Measurements from ENCODE around the gene FAM221B.

Gene FAM221B

DNA sequence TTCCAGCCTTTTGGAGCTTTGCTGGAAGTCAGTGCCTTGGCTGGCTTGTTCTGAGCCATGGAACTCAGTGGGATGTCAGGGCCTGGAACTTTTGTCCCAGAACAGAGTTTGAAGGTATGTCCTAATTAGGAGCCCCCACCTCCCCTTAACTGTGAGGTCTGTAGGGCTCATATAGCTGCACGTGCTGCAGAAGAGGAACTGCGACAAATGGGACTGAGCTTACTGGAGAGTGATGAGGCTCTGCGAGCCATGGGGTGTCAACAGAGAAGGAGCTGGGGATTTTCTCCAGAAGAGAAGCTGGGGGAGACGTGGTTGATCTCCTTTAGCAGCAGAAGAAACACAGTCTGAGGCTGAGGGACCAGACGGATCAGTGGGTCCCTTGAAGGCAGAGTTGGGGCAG lies 11.4 kb upstream of the FAM221B start:
- peaks cover 0 to 18% (median 7%) of the 10 kb centered on the region in 5 donors for H3K27me3 ChIP-seq (ENCODE audit: control insufficient read depth in 5 of 5, insufficient read depth in 4 of 5, low read length in 5 of 5)
- no peak overlapping the region for H3K27ac ChIP-seq (ENCODE audit: low read depth, low read length)
- H3K4me3 ChIP-seq (ENCODE audit: low read depth in 1 of 5, low read length in 5 of 5) = no peak overlapping the region
- H3K36me3 ChIP-seq (ENCODE audit: control insufficient read depth in 5 of 5, insufficient read depth in 5 of 5, low read length in 5 of 5) = peaks cover 0 to 6% (median 0%) of the 10 kb centered on the region in 5 donors
- H3K9me3 ChIP-seq (ENCODE audit: control insufficient read depth in 5 of 5, low read length in 5 of 5) = no peaks in the 10 kb centered on the region
- no peak overlapping the region for H3K9ac ChIP-seq (ENCODE audit: low read length in 5 of 5)
- H3K4me1 ChIP-seq (ENCODE audit: control insufficient read depth in 5 of 5, insufficient read depth in 5 of 5, low read length in 5 of 5) = peaks cover 2 to 30% (median 19%) of the 10 kb centered on the region in 5 donors

- H3K27ac ChIP-seq (ENCODE audit: low read depth, low read length) = no peak overlapping the region
- H3K36me3 ChIP-seq (ENCODE audit: control insufficient read depth in 5 of 5, insufficient read depth in 5 of 5, low read length in 5 of 5) = peaks cover 0 to 6% (median 0%) of the 10 kb centered on the region in 5 donors
- H3K27me3 ChIP-seq (ENCODE audit: control insufficient read depth in 5 of 5, insufficient read depth in 4 of 5, low read length in 5 of 5) = peaks cover 0 to 18% (median 7%) of the 10 kb centered on the region in 5 donors
- no peak overlapping the region for H3K9ac ChIP-seq (ENCODE audit: low read length in 5 of 5)
- no peaks in the 10 kb centered on the region for H3K9me3 ChIP-seq (ENCODE audit: control insufficient read depth in 5 of 5, low read length in 5 of 5)
- no peak overlapping the region for H3K4me3 ChIP-seq (ENCODE audit: low read depth in 1 of 5, low read length in 5 of 5)
- peaks cover 0 to 16% (median 12%) of the 10 kb centered on the region in 5 donors for H3K4me1 ChIP-seq (ENCODE audit: control insufficient read depth in 5 of 5, insufficient read depth in 5 of 5, low read length in 5 of 5)
Measured at GRCh38 chr9:35836595-35836994, 8.1 kb upstream of the FAM221B start.

DNA sequence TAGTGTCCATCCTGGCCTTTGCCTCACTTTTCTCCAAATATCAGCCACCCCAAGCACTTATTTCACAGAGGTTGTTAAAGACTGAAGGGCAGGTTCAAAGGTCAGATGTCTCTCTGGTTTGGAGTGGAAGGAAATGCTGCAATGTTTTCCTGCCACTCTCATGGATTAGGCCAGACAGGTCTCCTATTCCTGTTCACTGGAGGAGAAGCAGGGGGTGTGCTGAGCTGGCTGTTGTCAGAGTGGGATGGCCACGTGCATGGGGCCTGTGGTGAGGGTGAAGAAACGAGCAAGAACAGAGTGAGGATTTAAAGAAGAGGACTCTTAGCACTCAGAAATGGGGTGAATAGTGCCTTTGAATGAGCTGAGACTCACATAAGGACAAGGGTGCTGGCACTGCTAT lies 7.2 kb upstream of the FAM221B start:
- peaks cover 0 to 6% (median 0%) of the 10 kb centered on the region in 5 donors for H3K36me3 ChIP-seq (ENCODE audit: control insufficient read depth in 5 of 5, insufficient read depth in 5 of 5, low read length in 5 of 5)
- no peak overlapping the region for H3K27ac ChIP-seq (ENCODE audit: low read depth, low read length)
- H3K4me3 ChIP-seq (ENCODE audit: low read depth in 1 of 5, low read length in 5 of 5) = no peak overlapping the region

DNA sequence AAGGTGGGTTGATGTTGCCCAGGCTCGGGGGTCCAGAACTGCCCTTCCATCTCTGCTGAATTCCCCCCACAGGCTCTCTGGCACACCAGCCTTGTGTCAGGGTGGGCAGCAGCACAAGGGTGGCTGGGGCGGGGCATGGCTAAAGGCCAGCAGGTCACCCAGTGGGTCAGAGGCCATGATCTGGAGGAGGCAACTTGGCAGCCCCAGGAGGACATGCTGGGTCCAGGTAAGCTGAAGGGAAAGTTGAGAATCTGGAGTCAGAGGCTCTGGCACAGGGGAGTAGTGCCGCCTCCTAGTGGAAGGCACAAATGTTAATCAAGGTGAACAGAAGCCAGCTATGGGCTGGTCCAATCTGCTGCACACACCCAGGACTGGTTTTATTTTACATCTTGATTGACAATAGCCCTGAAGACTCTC lies 6.7 kb upstream of the FAM221B start:
- H3K9me3 ChIP-seq (ENCODE audit: control insufficient read depth in 5 of 5, low read length in 5 of 5) = no peaks in the 10 kb centered on the region
- H3K9ac ChIP-seq (ENCODE audit: low read length in 5 of 5) = no peak overlapping the region
- H3K27ac ChIP-seq (ENCODE audit: low read depth, low read length) = no peak overlapping the region
- H3K4me1 ChIP-seq (ENCODE audit: control insufficient read depth in 5 of 5, insufficient read depth in 5 of 5, low read length in 5 of 5) = peaks cover 0 to 21% (median 18%) of the 10 kb centered on the region in 5 donors
- peaks cover 0 to 8% (median 4%) of the 10 kb centered on the region in 5 donors for H3K27me3 ChIP-seq (ENCODE audit: control insufficient read depth in 5 of 5, insufficient read depth in 4 of 5, low read length in 5 of 5)
- no peak overlapping the region for H3K4me3 ChIP-seq (ENCODE audit: low read depth in 1 of 5, low read length in 5 of 5)
- peaks cover 0 to 6% (median 0%) of the 10 kb centered on the region in 5 donors for H3K36me3 ChIP-seq (ENCODE audit: control insufficient read depth in 5 of 5, insufficient read depth in 5 of 5, low read length in 5 of 5)

More for the DNA sequence above, 7.2 kb upstream of the FAM221B start:
- H3K9me3 ChIP-seq (ENCODE audit: control insufficient read depth in 5 of 5, low read length in 5 of 5) = no peaks in the 10 kb centered on the region
- peaks cover 0 to 11% (median 4%) of the 10 kb centered on the region in 5 donors for H3K27me3 ChIP-seq (ENCODE audit: control insufficient read depth in 5 of 5, insufficient read depth in 4 of 5, low read length in 5 of 5)
- peak overlapping the region in 1 of 5 donors; percentile 22 for H3K9ac ChIP-seq (ENCODE audit: low read length in 5 of 5)
- H3K4me1 ChIP-seq (ENCODE audit: control insufficient read depth in 5 of 5, insufficient read depth in 5 of 5, low read length in 5 of 5) = peaks cover 0 to 20% (median 15%) of the 10 kb centered on the region in 5 donors

- Histone ChIP-seq H3K27me3 (ENCODE audit: control insufficient read depth in 5 of 5, insufficient read depth in 4 of 5, low read length in 5 of 5) (peaks cover 0 to 8% (median 3%) of the 10 kb centered on the region in 5 donors), H3K36me3 (ENCODE audit: control insufficient read depth in 5 of 5, insufficient read depth in 5 of 5, low read length in 5 of 5) (peaks cover 0 to 6% (median 0%) of the 10 kb centered on the region in 5 donors), H3K9me3 (ENCODE audit: control insufficient read depth in 5 of 5, low read length in 5 of 5) (no peaks in the 10 kb centered on the region), H3K27ac (ENCODE audit: low read depth, low read length) (no peak overlapping the region), H3K9ac (ENCODE audit: low read length in 5 of 5) (no peak overlapping the region), H3K4me3 (ENCODE audit: low read depth in 1 of 5, low read length in 5 of 5) (no peak overlapping the region), H3K4me1 (ENCODE audit: control insufficient read depth in 5 of 5, insufficient read depth in 5 of 5, low read length in 5 of 5) (peaks cover 2 to 27% (median 25%) of the 10 kb centered on the region in 5 donors)
Measured at GRCh38 chr9:35834260-35835215, 6.0 kb upstream of the FAM221B start.

DNA sequence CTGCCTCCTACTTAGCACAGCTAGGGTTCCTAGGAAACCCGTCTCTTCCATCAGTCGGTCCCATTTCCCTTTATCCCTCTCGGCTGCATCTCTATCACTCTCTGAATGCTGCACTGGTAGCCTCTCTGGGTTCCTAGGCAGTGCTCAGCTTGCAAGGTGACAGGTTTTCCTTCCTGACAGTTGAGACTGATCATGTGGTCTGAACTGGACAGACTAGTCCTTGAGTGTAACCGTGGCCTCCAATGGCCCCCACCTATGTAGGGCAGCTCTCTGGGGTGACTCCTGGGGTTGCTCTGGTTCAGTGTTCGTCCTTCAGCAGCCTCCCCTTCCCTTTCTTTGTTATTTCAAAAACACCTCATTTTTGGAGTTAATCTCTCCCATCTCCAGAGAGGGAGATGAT lies 4.3 kb upstream of the FAM221B start:
- Histone ChIP-seq H3K36me3 (ENCODE audit: control insufficient read depth in 5 of 5, insufficient read depth in 5 of 5, low read length in 5 of 5) (peaks cover 0 to 6% (median 0%) of the 10 kb centered on the region in 5 donors), H3K4me3 (ENCODE audit: low read depth in 1 of 5, low read length in 5 of 5) (no peak overlapping the region), H3K27ac (ENCODE audit: low read depth, low read length) (no peak overlapping the region), H3K4me1 (ENCODE audit: control insufficient read depth in 5 of 5, insufficient read depth in 5 of 5, low read length in 5 of 5) (peaks cover 4 to 36% (median 32%) of the 10 kb centered on the region in 5 donors), H3K9me3 (ENCODE audit: control insufficient read depth in 5 of 5, low read length in 5 of 5) (no peaks in the 10 kb centered on the region), H3K27me3 (ENCODE audit: control insufficient read depth in 5 of 5, insufficient read depth in 4 of 5, low read length in 5 of 5) (no peaks in the 10 kb centered on the region), H3K9ac (ENCODE audit: low read length in 5 of 5) (no peak overlapping the region)

DNA sequence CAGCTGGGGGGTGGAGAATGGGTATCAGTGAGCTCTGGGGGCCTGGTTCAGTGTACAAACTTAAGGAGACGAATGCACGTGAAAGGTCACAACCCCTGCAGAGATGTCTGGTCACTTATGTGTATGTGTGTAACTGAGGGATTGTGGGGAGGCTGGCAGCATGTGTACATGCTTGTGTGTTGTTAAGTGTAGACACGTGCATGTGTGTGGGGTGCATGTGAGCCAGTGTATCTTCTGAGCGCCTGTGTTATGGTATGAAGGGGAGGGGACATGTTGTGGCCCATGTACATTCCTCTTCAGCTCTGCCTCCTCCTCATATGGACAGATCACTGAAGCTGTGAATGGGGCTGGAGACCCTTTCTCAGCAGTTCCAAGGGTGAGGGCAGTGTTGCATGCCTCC lies 2.5 kb upstream of the FAM221B start:
- Histone ChIP-seq H3K27ac (ENCODE audit: low read depth, low read length) (no peak overlapping the region), H3K9me3 (ENCODE audit: control insufficient read depth in 5 of 5, low read length in 5 of 5) (no peaks in the 10 kb centered on the region), H3K27me3 (ENCODE audit: control insufficient read depth in 5 of 5, insufficient read depth in 4 of 5, low read length in 5 of 5) (no peaks in the 10 kb centered on the region), H3K36me3 (ENCODE audit: control insufficient read depth in 5 of 5, insufficient read depth in 5 of 5, low read length in 5 of 5) (peaks cover 0 to 6% (median 0%) of the 10 kb centered on the region in 5 donors), H3K9ac (ENCODE audit: low read length in 5 of 5) (no peak overlapping the region), H3K4me1 (ENCODE audit: control insufficient read depth in 5 of 5, insufficient read depth in 5 of 5, low read length in 5 of 5) (peaks cover 4 to 40% (median 32%) of the 10 kb centered on the region in 5 donors), H3K4me3 (ENCODE audit: low read depth in 1 of 5, low read length in 5 of 5) (no peak overlapping the region)

- peak overlapping the region; percentile 32 to 78 (median 57) for H3K9ac ChIP-seq (ENCODE audit: low read length in 5 of 5)
- H3K27ac ChIP-seq (ENCODE audit: low read depth, low read length) = peak overlapping the region; percentile 65
- H3K4me1 ChIP-seq (ENCODE audit: control insufficient read depth in 5 of 5, insufficient read depth in 5 of 5, low read length in 5 of 5) = peaks cover 4 to 41% (median 29%) of the 10 kb centered on the region in 5 donors
- no peaks in the 10 kb centered on the region for H3K9me3 ChIP-seq (ENCODE audit: control insufficient read depth in 5 of 5, low read length in 5 of 5)
- H3K36me3 ChIP-seq (ENCODE audit: control insufficient read depth in 5 of 5, insufficient read depth in 5 of 5, low read length in 5 of 5) = no peaks in the 10 kb centered on the region
- peak overlapping the region; percentile 72 to 86 (median 74) for H3K4me3 ChIP-seq (ENCODE audit: low read depth in 1 of 5, low read length in 5 of 5)
- no peaks in the 10 kb centered on the region for H3K27me3 ChIP-seq (ENCODE audit: control insufficient read depth in 5 of 5, insufficient read depth in 4 of 5, low read length in 5 of 5)
Measured at GRCh38 chr9:35829764-35830096, 1.2 kb upstream of the FAM221B start.

- Histone ChIP-seq H3K9ac (ENCODE audit: low read length in 5 of 5) (peak within 1 kb of the TSS; percentile 38 to 91 (median 76)), H3K9me3 (ENCODE audit: control insufficient read depth in 5 of 5, low read length in 5 of 5) (no peaks in the 10 kb centered on the region), H3K4me3 (ENCODE audit: low read depth in 1 of 5, low read length in 5 of 5) (peak within 1 kb of the TSS; percentile 74 to 91 (median 84)), H3K4me1 (ENCODE audit: control insufficient read depth in 5 of 5, insufficient read depth in 5 of 5, low read length in 5 of 5) (peaks cover 4 to 37% (median 29%) of the 10 kb centered on the region in 5 donors), H3K36me3 (ENCODE audit: control insufficient read depth in 5 of 5, insufficient read depth in 5 of 5, low read length in 5 of 5) (no peaks in the 10 kb centered on the region), H3K27ac (ENCODE audit: low read depth, low read length) (peak within 1 kb of the TSS; percentile 65), H3K27me3 (ENCODE audit: control insufficient read depth in 5 of 5, insufficient read depth in 4 of 5, low read length in 5 of 5) (no peaks in the 10 kb centered on the region)
Measured at GRCh38 chr9:35829084-35829763, 692 bp upstream of the FAM221B start, which contains the start of gene TMEM8B. Gene TMEM8B, plus strand, starts transcription at chr9:35829228. Its CDS starts 220 bp downstream, at chr9:35829448.
